IMR-90 (cell line): ENCODE measurements around the gene TMEM163. TPM values are rescaled to one million over a fixed set of nuclear protein-coding genes. Genes with fewer than 3 reads are reported as not detected.

Experiments used
- ATAC-seq: fragments of 200-7000 bp; cut with Tn5 transposase; 2 replicates; pipeline ENCODE4 v1.9.1; 2020; ENCODE audit warnings: low read depth, mild to moderate bottlenecking, moderate library complexity
- BruUV-seq: library from RNA; stranded (reverse); fragments of 400-500 nt; replicated peaks from 2 replicates; lab custom pipeline; 2021; lab: Mats Ljungman, UMichigan
- CTCF ChIA-PET: fragments of 300-600 bp; formaldehyde crosslinking; extraction: SDS; loops from one replicate; lab custom pipeline; 2021; ENCODE audit warnings: antibody characterized with exemption; lab: Yijun Ruan, JAX
- POLR2A ChIA-PET: fragments of 300-600 bp; sonication (Branson Sonifier 250); formaldehyde crosslinking; loops from one replicate; lab custom pipeline; 2022; ENCODE audit warnings: antibody characterized with exemption; ENCODE audit not compliant: unreplicated experiment; lab: Charles Lee
- DNase-seq: peaks from one replicate; pipeline ENCODE4 v3.0.0; 2013
- H2AFZ ChIP-seq: replicated peaks from 2 replicates; pipeline ENCODE3; 2013; ENCODE audit warnings: low read length, mild to moderate bottlenecking; ENCODE audit not compliant: poor library complexity
- H2AK5ac ChIP-seq: 2 replicates; pipeline ENCODE4 v1.6.1; 2013; ENCODE audit warnings: low read depth, low read length, inconsistent platforms
- H2AK9ac ChIP-seq: replicated peaks from 2 replicates; pipeline ENCODE3; 2013; ENCODE audit warnings: mild to moderate bottlenecking, low read depth, low read length, moderate library complexity; ENCODE audit not compliant: poor library complexity
- H2BK120ac ChIP-seq: 2 replicates; pipeline ENCODE4 v1.6.1; 2013; ENCODE audit warnings: low read depth, low read length, inconsistent platforms
- H2BK15ac ChIP-seq: 3 replicates; pipeline ENCODE4 v1.6.1; 2013; ENCODE audit warnings: low read depth, low read length, inconsistent platforms
- H2BK20ac ChIP-seq: 2 replicates; pipeline ENCODE4 v1.6.1; 2013; ENCODE audit warnings: low read depth, mild to moderate bottlenecking, inconsistent platforms, low read length, moderate library complexity
- H2BK5ac ChIP-seq: 2 replicates; pipeline ENCODE4 v1.6.1; 2013; ENCODE audit warnings: mild to moderate bottlenecking, low read depth, low read length, inconsistent platforms; ENCODE audit not compliant: poor library complexity, severe bottlenecking
- H3K14ac ChIP-seq: replicated peaks from 2 replicates; pipeline ENCODE4 v1.6.1; 2013; ENCODE audit warnings: low read depth, low read length, inconsistent platforms
- H3K18ac ChIP-seq: 2 replicates; pipeline ENCODE4 v1.6.1; 2013; ENCODE audit warnings: low read depth, low read length, control low read depth
- H3K23ac ChIP-seq: 2 replicates; pipeline ENCODE4 v1.6.1; 2013; ENCODE audit warnings: low read depth, low read length, inconsistent platforms
- H3K27ac ChIP-seq: 2 replicates; pipeline ENCODE4 v1.5.1; 2013; ENCODE audit warnings: mild to moderate bottlenecking, control low read depth, low read length; ENCODE audit not compliant: insufficient read depth
- H3K27me3 ChIP-seq: 2 replicates; pipeline ENCODE4 v1.6.1; 2013; ENCODE audit warnings: low read length; ENCODE audit not compliant: control insufficient read depth, insufficient read depth
- H3K36me3 ChIP-seq: 2 replicates; pipeline ENCODE4 v1.6.1; 2013; ENCODE audit warnings: low read length, mixed read lengths; ENCODE audit not compliant: control insufficient read depth, insufficient read depth
- H3K4ac ChIP-seq: 2 replicates; pipeline ENCODE4 v1.6.1; 2013; ENCODE audit warnings: low read depth, low read length, inconsistent platforms
- H3K4me1 ChIP-seq: 2 replicates; pipeline ENCODE4 v1.6.1; 2013; ENCODE audit warnings: low read length, mixed read lengths; ENCODE audit not compliant: control insufficient read depth, insufficient read depth
- H3K4me2 ChIP-seq: 2 replicates; pipeline ENCODE4 v1.6.1; 2013; ENCODE audit warnings: low read depth, mild to moderate bottlenecking, control low read depth, low read length, moderate library complexity
- H3K4me3 ChIP-seq: 2 replicates; pipeline ENCODE4 v1.5.1; 2013; ENCODE audit warnings: low read depth, mild to moderate bottlenecking, control low read depth, low read length, moderate library complexity; ENCODE audit not compliant: insufficient read depth
- H3K56ac ChIP-seq: 2 replicates; pipeline ENCODE4 v1.6.1; 2013; ENCODE audit warnings: low read length, inconsistent platforms; ENCODE audit not compliant: insufficient read depth; ENCODE audit errors: extremely low read depth
- H3K79me1 ChIP-seq, 2 experiments: 2 replicates each; pipeline ENCODE4 v1.6.1; 2013; ENCODE audit warnings: low read length in 2 of 2, inconsistent platforms in 1 of 2, low read depth in 1 of 2
- H3K9ac ChIP-seq: 2 replicates; pipeline ENCODE4 v1.6.1; 2013; ENCODE audit warnings: low read depth, low read length, control low read depth
- H3K9me1 ChIP-seq: 2 replicates; pipeline ENCODE4 v1.6.1; 2013; ENCODE audit warnings: low read length, inconsistent platforms; ENCODE audit not compliant: insufficient read depth
- H3K9me3 ChIP-seq: 2 replicates; pipeline ENCODE4 v1.6.1; 2013; ENCODE audit warnings: low read length; ENCODE audit not compliant: control insufficient read depth, insufficient read depth
- H4K20me1 ChIP-seq: 2 replicates; pipeline ENCODE4 v1.6.1; 2013; ENCODE audit warnings: low read length, inconsistent platforms; ENCODE audit not compliant: insufficient read depth
- H4K5ac ChIP-seq: 2 replicates; pipeline ENCODE4 v1.6.1; 2013; ENCODE audit warnings: mild to moderate bottlenecking, low read depth, low read length, control low read depth
- H4K8ac ChIP-seq, 2 experiments: 2 replicates each; pipeline ENCODE4 v1.6.1; 2013; ENCODE audit warnings: low read depth in 2 of 2, low read length in 2 of 2, control low read depth in 1 of 2, inconsistent platforms in 1 of 2
- H4K91ac ChIP-seq: 2 replicates; pipeline ENCODE4 v1.6.1; 2013; ENCODE audit warnings: low read depth, low read length, inconsistent platforms; ENCODE audit not compliant: insufficient read depth
- BHLHE40 ChIP-seq: fragments of 150-350 bp; IDR thresholded peaks from 2 replicates; pipeline ENCODE4 v1.6.1; 2016; ENCODE audit warnings: mild to moderate bottlenecking, low read depth, low read length
- CHD1 ChIP-seq: IDR thresholded peaks from 2 replicates; pipeline ENCODE4 v1.6.1; 2012; ENCODE audit warnings: low read depth, low read length, improper control_type of control experiment
- ELK1 ChIP-seq: fragments of 150-350 bp; IDR thresholded peaks from 2 replicates; pipeline ENCODE4 v1.6.1; 2016; ENCODE audit warnings: low read depth, mild to moderate bottlenecking, low read length, moderate library complexity, borderline replicate concordance
- FOS ChIP-seq: fragments of 150-350 bp; IDR thresholded peaks from 2 replicates; pipeline ENCODE4 v1.6.1; 2016; ENCODE audit warnings: low read depth, low read length
- MAFK ChIP-seq: IDR thresholded peaks from 2 replicates; pipeline ENCODE4 v1.6.1; 2012; ENCODE audit warnings: low read depth, low read length, improper control_type of control experiment
- MAZ ChIP-seq: IDR thresholded peaks from 2 replicates; pipeline ENCODE4 v1.6.1; 2012; ENCODE audit warnings: low read depth, mild to moderate bottlenecking, low read length, improper control_type of control experiment, moderate library complexity, borderline replicate concordance
- MXI1 ChIP-seq: IDR thresholded peaks from 2 replicates; pipeline ENCODE4 v1.6.1; 2012; ENCODE audit warnings: low read depth, mild to moderate bottlenecking, low read length, moderate library complexity, borderline replicate concordance
- NFE2L2 ChIP-seq: fragments of 150-350 bp; IDR thresholded peaks from 2 replicates; pipeline ENCODE4 v1.6.1; 2016; ENCODE audit warnings: low read depth, mild to moderate bottlenecking, low read length
- POLR2A ChIP-seq: IDR thresholded peaks from 2 replicates; pipeline ENCODE4 v1.6.1; 2012; ENCODE audit warnings: mild to moderate bottlenecking, low read depth, low read length
- RCOR1 ChIP-seq: IDR thresholded peaks from 2 replicates; pipeline ENCODE4 v1.6.1; 2012; ENCODE audit warnings: mild to moderate bottlenecking, low read length, improper control_type of control experiment; ENCODE audit not compliant: insufficient replicate concordance
- RFX5 ChIP-seq: IDR thresholded peaks from 2 replicates; pipeline ENCODE4 v1.8.0; 2012; ENCODE audit warnings: low read depth, mild to moderate bottlenecking, low read length, moderate library complexity
- SMC3 ChIP-seq: fragments of 150-350 bp; IDR thresholded peaks from 2 replicates; pipeline ENCODE4 v1.6.1; 2016; ENCODE audit warnings: low read depth, mild to moderate bottlenecking, antibody characterized with exemption, low read length, moderate library complexity
- USF2 ChIP-seq: fragments of 150-350 bp; IDR thresholded peaks from 2 replicates; pipeline ENCODE4 v1.6.1; 2017; ENCODE audit warnings: mild to moderate bottlenecking, antibody characterized with exemption, low read length, low read depth
- WGBS, 2 experiments: methylation state at CpG; one replicate each; pipeline versions ENCODE4 v1.1.5 to v1.1.7; 2013; ENCODE audit warnings: missing lambda C conversion rate in 2 of 2; ENCODE audit not compliant: insufficient read length in 1 of 2; ENCODE audit errors: extremely low coverage in 2 of 2; 5-methylcytosine and 5-hydroxymethylcytosine counted together
- dilution Hi-C: fragments of 300-500 bp; cut with HindIII; formaldehyde crosslinking; loops from one replicate; pipeline ENCODE4 v1.14.3; 2018; ENCODE audit warnings: low sequenced_read_pairs; ENCODE audit not compliant: unreplicated experiment
- in situ Hi-C: fragments of 300-500 bp; cut with MboI; formaldehyde crosslinking; loops from 3 replicates; pipeline ENCODE4 v1.14.3; 2019; ENCODE audit warnings: low sequenced_read_pairs, inconsistent platforms, mixed read lengths
- intact Hi-C: fragments of 100-400 bp; cut with micrococcal nuclease; formaldehyde crosslinking; loops from 2 replicates; pipeline ENCODE4 v1.10.0; 2022
- polyA plus RNA-seq, 3 experiments: library from polyadenylated mRNA; depleted of rRNA; stranded (reverse); fragments of >200 nt; gene quantifications; 2 replicates each; pipeline ENCODE4 v1.2.3, GENCODE V29; 2012; ENCODE audit warnings: low replicate concordance in 1 of 3
- total RNA-seq: library from RNA; depleted of rRNA; stranded (reverse); fragments of >200 nt; gene quantifications from 2 replicates; pipeline ENCODE4 v1.2.3, GENCODE V29; 2012
- TF ChIP-seq, protein P1 (sequence below): conservative IDR thresholded peaks from 2 replicates; pipeline ENCODE4 v1.5.1; 2012; ENCODE audit warnings: mild to moderate bottlenecking, low read depth, low read length, improper control_type of control experiment

Gene TMEM163
- total and polyA plus RNA-seq, 2 of the 4 experiments (the other 2 are of a cell fraction): not detected

GRCh38 chr2:134410006-134410405 is 308.8 kb downstream of the TMEM163 start:
- no CpG with 5 or more reads among the region's 2 CpGs for WGBS, 2 experiments
- Histone ChIP-seq H3K18ac (peak overlapping the region; percentile 54; the same call in 1 of the 2 replicates), H4K20me1 (peaks cover 6% of the 10 kb centered on the region; the same call in 1 of the 2 replicates), H3K4me2 (no peak overlapping the region), H3K9me1 (peaks cover 40% of the 10 kb centered on the region), H3K9ac (no peak overlapping the region), H3K36me3 (peaks cover 9% of the 10 kb centered on the region), H4K5ac (peak overlapping the region; percentile 24; the same call in 1 of the 2 replicates), H2BK120ac (peak overlapping the region; percentile 81; the same call in 1 of the 2 replicates), H3K4ac (peak overlapping the region; percentile 74), H2BK15ac (peak overlapping the region; percentile 75; the same call in 1 of the 3 replicates), H2AK9ac (no peak overlapping the region), H2AK5ac (peak overlapping the region; percentile 21; the same call in 1 of the 2 replicates), H2BK20ac (peak overlapping the region; percentile 40; the same call in 1 of the 2 replicates), H3K4me3 (no peak overlapping the region), H2BK5ac (peak overlapping the region; percentile 19), H3K56ac (no peak overlapping the region), H4K8ac (peak overlapping the region; percentile 25 to 29), H3K79me1 (peaks cover 18 to 64% of the 10 kb centered on the region in 2 experiments), H3K27me3 (no peaks in the 10 kb centered on the region), H3K14ac (peak overlapping the region; percentile 7), H3K4me1 (peaks cover 53% of the 10 kb centered on the region), H3K27ac (no peak overlapping the region), H3K9me3 (no peaks in the 10 kb centered on the region), H3K23ac (0 out of 2 replicates have a peak overlapping the region, but pooled peaks have one; percentile 19), H2AFZ (no peak overlapping the region), H4K91ac (peak overlapping the region; percentile 68; the same call in 1 of the 2 replicates)
- dilution Hi-C loops (no loop called here), intact Hi-C loops (loop anchor here (5.0 kb wide), 1 partner anchor 178 kb away; no protein-coding TSS in a partner anchor), in situ Hi-C loops (loop anchor here (5.0 to 25.0 kb wide), 2 partner anchors 293 to 523 kb away; no protein-coding TSS in a partner anchor)
- DNase-seq (no peak), ATAC-seq (no peak)
- POLR2A ChIA-PET: no interaction called here
- CTCF ChIA-PET: interaction anchor here (2.5 kb wide), 2 partner anchors 41 to 292 kb away, joined by 9 to 30 read pairs; no protein-coding TSS in a partner anchor
- TF ChIP-seq USF2 (no peak), FOS (no peak), SMC3 (no peak), BHLHE40 (no peak), POLR2A (no peak), CHD1 (no peak), RFX5 (no peak), MXI1 (no peak), MAZ (no peak), NFE2L2 (no peak), ELK1 (no peak), RCOR1 (no peak), MAFK (no peak)
- TF ChIP-seq, protein P1, sequence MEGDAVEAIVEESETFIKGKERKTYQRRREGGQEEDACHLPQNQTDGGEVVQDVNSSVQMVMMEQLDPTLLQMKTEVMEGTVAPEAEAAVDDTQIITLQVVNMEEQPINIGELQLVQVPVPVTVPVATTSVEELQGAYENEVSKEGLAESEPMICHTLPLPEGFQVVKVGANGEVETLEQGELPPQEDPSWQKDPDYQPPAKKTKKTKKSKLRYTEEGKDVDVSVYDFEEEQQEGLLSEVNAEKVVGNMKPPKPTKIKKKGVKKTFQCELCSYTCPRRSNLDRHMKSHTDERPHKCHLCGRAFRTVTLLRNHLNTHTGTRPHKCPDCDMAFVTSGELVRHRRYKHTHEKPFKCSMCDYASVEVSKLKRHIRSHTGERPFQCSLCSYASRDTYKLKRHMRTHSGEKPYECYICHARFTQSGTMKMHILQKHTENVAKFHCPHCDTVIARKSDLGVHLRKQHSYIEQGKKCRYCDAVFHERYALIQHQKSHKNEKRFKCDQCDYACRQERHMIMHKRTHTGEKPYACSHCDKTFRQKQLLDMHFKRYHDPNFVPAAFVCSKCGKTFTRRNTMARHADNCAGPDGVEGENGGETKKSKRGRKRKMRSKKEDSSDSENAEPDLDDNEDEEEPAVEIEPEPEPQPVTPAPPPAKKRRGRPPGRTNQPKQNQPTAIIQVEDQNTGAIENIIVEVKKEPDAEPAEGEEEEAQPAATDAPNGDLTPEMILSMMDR: no peak
- no TSS peak for BruUV-seq
